RWPE2 (cell line): ENCODE measurements around the gene COA3.

ENCODE experiments used
- ATAC-seq: fragments of 200-7000 bp; cut with Tn5 transposase; 3 replicates; pipeline ENCODE4 v1.9.1; 2021; ENCODE audit warnings: low read depth
- DNase-seq: peaks from one replicate; pipeline ENCODE4 v3.0.0-alpha.2; 2020; ENCODE audit warnings: low spot score
- H3K27ac ChIP-seq: fragments of 450-650 bp; 2 replicates; pipeline ENCODE4 v1.5.1; 2017; ENCODE audit warnings: mild to moderate bottlenecking; ENCODE audit not compliant: poor library complexity, severe bottlenecking
- H3K27me3 ChIP-seq: fragments of 250-450 bp; sonication (Bioruptor Pico); 2 replicates; pipeline ENCODE4 v1.5.1; 2021; ENCODE audit warnings: mild to moderate bottlenecking, moderate library complexity; ENCODE audit not compliant: insufficient read depth, poor library complexity, severe bottlenecking
- H3K36me3 ChIP-seq: fragments of 250-450 bp; sonication (Bioruptor Pico); 2 replicates; pipeline ENCODE4 v1.5.1; 2020; ENCODE audit warnings: low read depth, mild to moderate bottlenecking, moderate library complexity
- H3K4me1 ChIP-seq: fragments of 250-450 bp; sonication (Bioruptor Pico); 2 replicates; pipeline ENCODE4 v1.5.1; 2021; ENCODE audit warnings: mild to moderate bottlenecking, moderate library complexity; ENCODE audit not compliant: insufficient read depth, poor library complexity, severe bottlenecking
- H3K4me3 ChIP-seq: fragments of 250-450 bp; sonication (Bioruptor Pico); 2 replicates; pipeline ENCODE4 v1.5.1; 2021; ENCODE audit warnings: mild to moderate bottlenecking, moderate library complexity; ENCODE audit not compliant: severe bottlenecking
- H3K9me3 ChIP-seq: fragments of 250-450 bp; sonication (Bioruptor Pico); 2 replicates; pipeline ENCODE4 v1.5.1; 2021; ENCODE audit warnings: mild to moderate bottlenecking, moderate library complexity; ENCODE audit not compliant: severe bottlenecking
- TF ChIP-seq, protein P1 (sequence below): fragments of 450-650 bp; IDR thresholded peaks from one replicate; pipeline ENCODE4 v1.5.1; 2017; ENCODE audit warnings: mild to moderate bottlenecking, moderate library complexity; ENCODE audit not compliant: poor library complexity, severe bottlenecking

Gene COA3

DNA sequence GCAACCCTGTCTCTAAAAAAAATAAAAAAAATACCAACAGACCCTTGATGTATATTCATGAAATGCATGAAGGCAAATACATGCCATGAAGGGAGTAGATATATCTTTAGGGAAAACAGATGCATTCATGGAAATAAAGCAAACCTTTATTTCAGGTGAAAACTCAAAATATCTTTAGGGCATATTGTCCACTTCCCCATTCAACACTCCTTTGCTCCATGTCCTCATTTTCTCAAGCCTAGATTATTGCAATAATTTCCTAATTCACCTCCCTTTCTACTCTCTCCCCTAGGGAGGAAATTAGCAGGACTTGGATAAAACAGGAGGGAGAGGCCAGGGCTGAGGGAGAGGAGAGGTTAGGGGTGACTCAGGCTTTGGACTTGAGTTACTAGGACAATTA, 31.0 kb downstream of the COA3 start:
- Histone ChIP-seq H3K9me3 (no peaks in the 10 kb centered on the region), H3K4me1 (no peaks in the 10 kb centered on the region), H3K27ac (no peak overlapping the region), H3K27me3 (no peaks in the 10 kb centered on the region), H3K4me3 (no peak overlapping the region), H3K36me3 (no peaks in the 10 kb centered on the region)
- ATAC-seq (no peak), DNase-seq (no peak)
- TF ChIP-seq, protein P1, sequence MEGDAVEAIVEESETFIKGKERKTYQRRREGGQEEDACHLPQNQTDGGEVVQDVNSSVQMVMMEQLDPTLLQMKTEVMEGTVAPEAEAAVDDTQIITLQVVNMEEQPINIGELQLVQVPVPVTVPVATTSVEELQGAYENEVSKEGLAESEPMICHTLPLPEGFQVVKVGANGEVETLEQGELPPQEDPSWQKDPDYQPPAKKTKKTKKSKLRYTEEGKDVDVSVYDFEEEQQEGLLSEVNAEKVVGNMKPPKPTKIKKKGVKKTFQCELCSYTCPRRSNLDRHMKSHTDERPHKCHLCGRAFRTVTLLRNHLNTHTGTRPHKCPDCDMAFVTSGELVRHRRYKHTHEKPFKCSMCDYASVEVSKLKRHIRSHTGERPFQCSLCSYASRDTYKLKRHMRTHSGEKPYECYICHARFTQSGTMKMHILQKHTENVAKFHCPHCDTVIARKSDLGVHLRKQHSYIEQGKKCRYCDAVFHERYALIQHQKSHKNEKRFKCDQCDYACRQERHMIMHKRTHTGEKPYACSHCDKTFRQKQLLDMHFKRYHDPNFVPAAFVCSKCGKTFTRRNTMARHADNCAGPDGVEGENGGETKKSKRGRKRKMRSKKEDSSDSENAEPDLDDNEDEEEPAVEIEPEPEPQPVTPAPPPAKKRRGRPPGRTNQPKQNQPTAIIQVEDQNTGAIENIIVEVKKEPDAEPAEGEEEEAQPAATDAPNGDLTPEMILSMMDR = no peak

DNA sequence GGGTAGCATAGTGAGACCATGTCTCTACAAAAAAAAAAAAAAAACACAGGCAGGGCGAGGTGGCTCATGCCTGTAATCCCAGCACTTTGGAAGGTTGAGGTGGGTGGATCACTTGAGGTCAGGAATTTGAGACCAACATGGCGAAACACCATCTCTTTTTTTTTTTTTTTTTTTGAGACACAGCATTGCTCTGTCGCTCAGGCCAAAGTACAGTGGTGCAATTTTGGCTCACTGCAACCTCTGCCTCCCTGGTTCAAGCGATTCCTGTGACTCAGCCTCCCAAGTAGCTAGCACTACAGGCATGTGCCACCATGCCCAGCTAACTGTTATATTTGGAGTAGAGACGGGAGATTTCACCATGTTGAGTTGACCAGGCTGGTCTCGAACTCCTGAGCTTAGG, 32.4 kb downstream of the COA3 start:
- Histone ChIP-seq H3K9me3 (no peaks in the 10 kb centered on the region), H3K36me3 (no peaks in the 10 kb centered on the region), H3K4me3 (no peak overlapping the region), H3K4me1 (no peaks in the 10 kb centered on the region), H3K27ac (no peak overlapping the region), H3K27me3 (no peaks in the 10 kb centered on the region)
- DNase-seq = no peak
- no peak for ATAC-seq
- TF ChIP-seq, protein P1 = no peak

DNA sequence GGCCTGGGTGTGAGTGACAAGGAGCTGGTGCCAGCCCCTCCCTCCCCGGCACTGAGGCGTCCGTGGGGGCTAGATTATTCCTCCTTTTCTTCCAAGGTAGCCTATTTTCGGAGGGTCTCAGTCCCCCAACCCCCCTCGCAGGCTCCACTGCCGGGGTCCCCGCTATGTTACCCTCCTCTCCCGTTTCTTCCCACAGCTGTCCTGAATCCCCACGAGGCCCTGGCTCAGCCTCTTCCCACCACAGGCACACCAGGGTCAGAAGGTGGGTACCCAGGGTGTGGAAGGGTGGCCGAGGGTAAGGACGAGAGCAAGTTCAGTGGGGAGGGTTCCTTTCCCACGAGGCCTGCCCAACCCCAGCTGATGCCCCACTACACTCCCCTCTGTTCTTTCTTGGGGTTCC, 36.9 kb downstream of the COA3 start:
- Histone ChIP-seq H3K36me3 (no peaks in the 10 kb centered on the region), H3K27me3 (peaks cover 8% of the 10 kb centered on the region), H3K4me1 (no peaks in the 10 kb centered on the region), H3K4me3 (peak overlapping the region; percentile 27), H3K27ac (no peak overlapping the region), H3K9me3 (no peaks in the 10 kb centered on the region)
- no peak for DNase-seq
- TF ChIP-seq, protein P1 = no peak
- no peak for ATAC-seq

DNA sequence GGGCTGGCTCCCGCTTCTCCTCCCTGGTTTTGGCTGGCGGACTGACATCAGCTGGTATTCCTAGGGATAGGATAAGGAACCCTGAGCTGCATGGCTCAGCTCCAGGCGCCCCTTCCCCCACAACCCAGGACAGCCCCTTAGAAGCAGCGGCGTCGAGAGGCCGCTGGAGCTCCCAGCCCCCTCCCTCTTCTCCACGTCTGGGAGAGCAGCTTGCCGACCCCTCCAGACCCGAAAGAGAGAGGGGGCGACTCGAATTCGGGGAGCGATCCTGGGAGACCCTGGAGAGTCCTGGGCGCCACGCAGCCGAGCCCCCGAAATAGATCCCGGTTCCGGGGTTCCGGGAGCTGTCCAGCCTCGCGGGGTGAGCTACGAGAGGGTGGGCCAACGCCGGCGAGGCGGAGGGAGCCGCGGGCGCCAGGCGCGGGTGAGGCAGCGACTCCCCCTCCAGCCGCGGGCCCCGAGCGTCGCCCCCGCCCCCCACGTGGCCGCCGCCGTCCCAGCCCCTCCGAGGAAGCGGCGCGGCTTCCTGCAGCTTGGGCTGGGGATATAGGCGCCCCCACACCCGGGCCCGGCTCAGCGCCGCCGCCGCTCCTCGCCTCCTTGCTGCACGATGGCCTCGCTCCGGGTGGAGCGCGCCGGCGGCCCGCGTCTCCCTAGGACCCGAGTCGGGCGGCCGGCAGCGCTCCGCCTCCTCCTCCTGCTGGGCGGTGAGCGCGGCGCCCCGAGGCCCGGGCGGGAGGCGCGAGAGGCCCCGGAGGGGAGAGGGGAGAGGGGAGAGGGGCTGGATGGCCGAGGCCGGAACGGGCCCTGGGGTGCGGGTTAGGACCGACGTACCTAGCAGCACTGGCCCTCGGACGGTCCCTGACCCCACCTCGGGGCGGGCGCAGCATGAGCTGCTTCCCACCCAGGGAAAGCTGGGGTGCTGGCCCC, 37.6 kb downstream of the COA3 start, which contains the start of gene RAMP2:
Gene RAMP2 (plus strand): TSS at position 576 of the 930 bp plus-strand sequence. CDS start 35 bp downstream, at position 611.
- TF ChIP-seq, protein P1 = no peak
- Histone ChIP-seq H3K27ac (no peak within 1 kb of the TSS), H3K36me3 (no peaks in the 10 kb centered on the region), H3K9me3 (no peaks in the 10 kb centered on the region), H3K4me1 (no peaks in the 10 kb centered on the region), H3K4me3 (peak within 1 kb of the TSS; percentile 27), H3K27me3 (peaks cover 8% of the 10 kb centered on the region)
- DNase-seq (no peak), ATAC-seq (peak; percentile 53)
